HCT116 (cell line): Measurements from ENCODE around the gene TPRX1. TPM values are rescaled to one million over a fixed set of nuclear protein-coding genes. Genes with fewer than 3 reads are reported as not detected.
A peak's percentile ranks its signal among the peaks of the same experiment; 100 is the strongest.

Experiments
- ATAC-seq: fragments of 200-7000 bp; cut with Tn5 transposase; 2 replicates; pipeline ENCODE4 v1.9.1; 2020; ENCODE audit warnings: mild to moderate bottlenecking, moderate library complexity
- BruUV-seq: library from RNA; stranded (reverse); fragments of 400-500 nt; replicated peaks from 2 replicates; lab custom pipeline; 2021; lab: Mats Ljungman, UMichigan
- CTCF ChIA-PET: fragments of 300-600 bp; sonication (Branson Sonifier 250); formaldehyde crosslinking; loops from one replicate; lab custom pipeline; 2021; ENCODE audit warnings: antibody characterized with exemption; lab: Charles Lee
- POLR2A ChIA-PET: fragments of 300-600, 350-600 bp; sonication (Branson Sonifier 250); formaldehyde crosslinking; loops from one replicate; lab custom pipeline; 2021; ENCODE audit warnings: antibody characterized with exemption; lab: Charles Lee
- RAD21 ChIA-PET, 2 experiments: fragments of 300-600 bp; sonication (Branson Sonifier 250); formaldehyde crosslinking; loops; one replicate each; lab custom pipeline; 2023; ENCODE audit warnings: low total read pairs in 2 of 2; ENCODE audit not compliant: uncharacterized antibody in 2 of 2, unreplicated experiment in 2 of 2, low non-redundant PET in 1 of 2; lab: Charles Lee
- DNase-seq: peaks from one replicate; pipeline ENCODE4 v3.0.0-alpha.2; 2010; ENCODE audit warnings: low read depth, low spot score
- H2AFZ ChIP-seq: fragments of 200-600 bp; shearing (Covaris generic), sonication (generic); 2 replicates; pipeline ENCODE4 v1.6.1; 2017; ENCODE audit warnings: low read depth, mixed run types, mixed read lengths, antibody characterized with exemption, low read length; ENCODE audit not compliant: poor library complexity, severe bottlenecking
- H3K27ac ChIP-seq: 2 replicates; pipeline ENCODE4 v1.5.1; 2012; ENCODE audit warnings: low read depth, low read length
- H3K27me3 ChIP-seq: fragments of 200-600 bp; sonication (generic); 2 replicates; pipeline ENCODE4 v1.6.1; 2016; ENCODE audit warnings: mixed run types, low read length, mixed read lengths; ENCODE audit not compliant: insufficient read depth
- H3K36me3 ChIP-seq, 2 experiments: fragments of 200-500 bp in 1 of 2; fragments of 200-600 bp in 1 of 2; sonication (Bioruptor generic) in 1 of 2; sonication (generic) in 1 of 2; 2 replicates each; pipeline versions ENCODE4 v1.5.1 to v1.6.1; 2014 to 2016; ENCODE audit warnings: low read length in 2 of 2, inconsistent platforms in 1 of 2, mixed read lengths in 1 of 2, mixed run types in 1 of 2; ENCODE audit not compliant: insufficient read depth in 2 of 2, control insufficient read depth in 1 of 2
- H3K4me1 ChIP-seq, 2 experiments: fragments of 200-600 bp in 1 of 2; sonication (generic) in 1 of 2; 2 replicates each; pipeline versions ENCODE4 v1.5.1 to v1.6.1; 2012 to 2017; ENCODE audit warnings: low read length in 2 of 2, inconsistent platforms in 1 of 2, mild to moderate bottlenecking in 1 of 2, mixed read lengths in 1 of 2, mixed run types in 1 of 2, moderate library complexity in 1 of 2; ENCODE audit not compliant: insufficient read depth in 2 of 2, control insufficient read depth in 1 of 2
- H3K4me2 ChIP-seq: fragments of 200-600 bp; sonication (generic); 2 replicates; pipeline ENCODE4 v1.6.1; 2017; ENCODE audit warnings: mixed run types, low read length, mixed read lengths
- H3K4me3 ChIP-seq, 2 experiments: fragments of 200-600 bp in 1 of 2; sonication (generic) in 1 of 2; replicated peaks in 1 of 2; 2 replicates each; pipeline ENCODE4 v1.5.1; 2011 to 2016; ENCODE audit warnings: low read length in 2 of 2, control low read depth in 1 of 2, low read depth in 1 of 2, mild to moderate bottlenecking in 1 of 2, mixed read lengths in 1 of 2, mixed run types in 1 of 2
- H3K79me2 ChIP-seq: fragments of 200-600 bp; sonication (generic); 2 replicates; pipeline ENCODE4 v1.6.1; 2017; ENCODE audit warnings: mild to moderate bottlenecking, mixed run types, low read length, moderate library complexity, mixed read lengths; ENCODE audit not compliant: insufficient read depth
- H3K9ac ChIP-seq: fragments of 200-600 bp; sonication (generic); 2 replicates; pipeline ENCODE4 v1.6.1; 2016; ENCODE audit warnings: low read length, mixed read lengths
- H3K9me2 ChIP-seq: fragments of 200-600 bp; sonication (generic), shearing (Covaris generic); 2 replicates; pipeline ENCODE4 v1.6.1; 2017; ENCODE audit warnings: mixed run types, mild to moderate bottlenecking, moderate library complexity; ENCODE audit not compliant: insufficient read depth
- H3K9me3 ChIP-seq, 2 experiments: fragments of 200-500 bp in 1 of 2; fragments of 200-600 bp in 1 of 2; sonication (Bioruptor generic) in 1 of 2; sonication (generic) in 1 of 2; 2 replicates each; pipeline ENCODE4 v1.6.1; 2014 to 2017; ENCODE audit warnings: low read length in 2 of 2, mixed read lengths in 2 of 2, inconsistent platforms in 1 of 2, low read depth in 1 of 2, mild to moderate bottlenecking in 1 of 2, mixed run types in 1 of 2, moderate library complexity in 1 of 2; ENCODE audit not compliant: control insufficient read depth in 1 of 2, insufficient read depth in 1 of 2
- H4K20me1 ChIP-seq: fragments of 200-600 bp; sonication (generic), shearing (Covaris generic); 2 replicates; pipeline ENCODE4 v1.6.1; 2017; ENCODE audit warnings: mixed run types, mild to moderate bottlenecking, moderate library complexity; ENCODE audit not compliant: insufficient read depth
- CEBPB ChIP-seq: IDR thresholded peaks from 2 replicates; pipeline ENCODE4 v1.6.1; 2012; ENCODE audit warnings: low read depth
- CTCF ChIP-seq, 3 experiments: fragments of 200-600 bp in 1 of 3; sonication (generic) in 1 of 3; IDR thresholded peaks in 2 of 3; conservative IDR thresholded peaks in 1 of 3; 2 replicates each; pipeline ENCODE4 v1.5.1; 2012 to 2017; ENCODE audit warnings: low read depth in 2 of 3, low read length in 2 of 3, antibody characterized with exemption in 1 of 3, borderline replicate concordance in 1 of 3, control low read depth in 1 of 3, mild to moderate bottlenecking in 1 of 3, mixed read lengths in 1 of 3, mixed run types in 1 of 3, moderate library complexity in 1 of 3; ENCODE audit not compliant: insufficient read depth in 1 of 3
- EGR1 ChIP-seq: IDR thresholded peaks from 2 replicates; pipeline ENCODE4 v1.6.1; 2012; ENCODE audit warnings: low read depth
- ELF1 ChIP-seq: IDR thresholded peaks from 2 replicates; pipeline ENCODE4 v1.6.1; 2012; ENCODE audit warnings: low read depth, borderline replicate concordance
- JUND ChIP-seq: IDR thresholded peaks from 2 replicates; pipeline ENCODE4 v1.6.1; 2012
- MAX ChIP-seq: IDR thresholded peaks from 2 replicates; pipeline ENCODE4 v1.6.1; 2012
- POLR2AphosphoS5 ChIP-seq: IDR thresholded peaks from 2 replicates; pipeline ENCODE4 v1.6.1; 2011; ENCODE audit warnings: mild to moderate bottlenecking, low read depth, low read length, moderate library complexity
- RAD21 ChIP-seq: IDR thresholded peaks from 2 replicates; pipeline ENCODE4 v1.6.1; 2012; ENCODE audit warnings: low read depth, mild to moderate bottlenecking
- REST ChIP-seq: IDR thresholded peaks from 2 replicates; pipeline ENCODE4 v1.6.1; 2012; ENCODE audit warnings: low read depth
- SP1 ChIP-seq: IDR thresholded peaks from 2 replicates; pipeline ENCODE4 v1.6.1; 2012; ENCODE audit warnings: low read depth
- TCF7L2 ChIP-seq: IDR thresholded peaks from 2 replicates; pipeline ENCODE4 v1.7.0; 2011; ENCODE audit warnings: borderline replicate concordance, inconsistent platforms; ENCODE audit not compliant: insufficient read depth, insufficient read length; ENCODE audit errors: extremely low read depth
- YY1 ChIP-seq: IDR thresholded peaks from 2 replicates; pipeline ENCODE4 v1.6.1; 2011; ENCODE audit warnings: low read length, low read depth, moderate library complexity, mild to moderate bottlenecking; ENCODE audit not compliant: insufficient replicate concordance; ENCODE audit errors: extremely low read depth
- ZBTB33 ChIP-seq: IDR thresholded peaks from 2 replicates; pipeline ENCODE4 v1.6.1; 2011; ENCODE audit warnings: mild to moderate bottlenecking, low read length, moderate library complexity; ENCODE audit not compliant: insufficient replicate concordance; ENCODE audit errors: extremely low read depth
- intact Hi-C: fragments of 100-400 bp; cut with micrococcal nuclease; formaldehyde crosslinking; loops from 2 replicates; pipeline ENCODE4 v1.10.0; 2022
- total RNA-seq: library from RNA; stranded (reverse); gene quantifications from one replicate; pipeline ENCODE4 v1.2.1, GENCODE V29; 2021; ENCODE audit not compliant: unreplicated experiment

TPRX1 gene
- total RNA-seq, 1 experiment from 2014 or later = not detected

GRCh38 chr19:47778954-47779351, 25.4 kb downstream of the TPRX1 start:
- CTCF ChIA-PET = no interaction called here
- intact Hi-C loops = no loop called here
- peak overlapping the region; percentile 97 to 99 for H3K4me3 ChIP-seq
- peak overlapping the region; percentile 84 for H3K9ac ChIP-seq
- H3K4me2 ChIP-seq = peak overlapping the region; percentile 99
- no peak for DNase-seq
- peaks cover 41% of the 10 kb centered on the region for H3K79me2 ChIP-seq
- no peak for ATAC-seq
- H3K27me3 ChIP-seq = no peaks in the 10 kb centered on the region
- peaks cover 24 to 29% of the 10 kb centered on the region in 2 experiments; a peak in 3 of 4 replicates for H3K36me3 ChIP-seq
- H4K20me1 ChIP-seq = no peaks in the 10 kb centered on the region
- POLR2A ChIA-PET = no interaction called here
- H3K9me3 ChIP-seq = no peaks in the 10 kb centered on the region
- RAD21 ChIA-PET = no interaction called here
- H3K27ac ChIP-seq = peak overlapping the region; percentile 98
- TF ChIP-seq POLR2AphosphoS5 = no peak
- no peak for TF ChIP-seq YY1
- TF ChIP-seq REST = no peak
- no peak for TF ChIP-seq CTCF (IDR thresholded peaks at IDR 0.05 in 2 of 3, conservative IDR thresholded peaks at IDR 0.05 in 1 of 3; ENCODE audit: borderline replicate concordance in 1 of 3, insufficient read depth in 1 of 3, low read depth in 2 of 3, low read length in 2 of 3)
- TF ChIP-seq MAX = no peak
- no peak for TF ChIP-seq JUND
- TF ChIP-seq TCF7L2 = no peak
- no peak for TF ChIP-seq EGR1
- TF ChIP-seq CEBPB = no peak
- no peak for TF ChIP-seq SP1
- no peak for TF ChIP-seq ZBTB33
- no peak for TF ChIP-seq ELF1
- no peak for TF ChIP-seq RAD21
- H3K4me1 ChIP-seq = peaks cover 13 to 24% of the 10 kb centered on the region in 2 experiments; a peak in 3 of 4 replicates
- no peaks in the 10 kb centered on the region for H3K9me2 ChIP-seq
- H2AFZ ChIP-seq = no peak overlapping the region
- BruUV-seq = TSS peak; percentile 79
